ENCODE results near the gene SEMA4C.

DNA sequence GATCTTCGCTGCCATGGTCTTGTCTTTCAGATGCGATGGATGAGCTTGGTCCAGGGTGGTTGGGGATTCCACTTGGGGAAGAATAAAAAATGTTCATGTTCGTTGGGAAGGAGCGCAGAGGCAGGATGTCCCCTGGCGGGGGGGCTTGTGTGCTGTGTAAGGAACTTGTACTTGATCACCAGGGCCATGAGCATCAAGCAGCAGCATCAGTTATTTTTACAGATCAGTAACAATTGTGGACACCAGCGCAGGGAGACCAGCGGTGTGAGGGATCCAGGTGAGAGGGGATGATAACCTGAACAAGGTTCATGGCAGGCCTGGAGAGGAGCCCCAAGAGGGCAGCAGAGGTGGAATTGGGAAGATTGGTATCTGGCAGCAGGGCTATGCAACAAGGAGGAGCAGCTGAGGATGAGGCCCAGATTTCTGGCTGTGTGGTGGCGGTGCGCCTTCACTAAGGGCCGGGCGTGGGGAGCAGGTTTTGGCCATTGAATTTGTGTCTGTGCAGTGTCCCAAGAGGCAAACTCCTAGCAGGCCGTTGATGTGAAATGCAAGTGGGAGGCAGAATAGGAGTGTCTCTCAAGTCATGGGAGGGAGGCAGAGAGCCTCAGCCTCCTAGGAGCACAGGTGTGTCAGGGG lies 49.9 kb downstream of the SEMA4C start:
- TF ChIP-seq, protein P1, sequence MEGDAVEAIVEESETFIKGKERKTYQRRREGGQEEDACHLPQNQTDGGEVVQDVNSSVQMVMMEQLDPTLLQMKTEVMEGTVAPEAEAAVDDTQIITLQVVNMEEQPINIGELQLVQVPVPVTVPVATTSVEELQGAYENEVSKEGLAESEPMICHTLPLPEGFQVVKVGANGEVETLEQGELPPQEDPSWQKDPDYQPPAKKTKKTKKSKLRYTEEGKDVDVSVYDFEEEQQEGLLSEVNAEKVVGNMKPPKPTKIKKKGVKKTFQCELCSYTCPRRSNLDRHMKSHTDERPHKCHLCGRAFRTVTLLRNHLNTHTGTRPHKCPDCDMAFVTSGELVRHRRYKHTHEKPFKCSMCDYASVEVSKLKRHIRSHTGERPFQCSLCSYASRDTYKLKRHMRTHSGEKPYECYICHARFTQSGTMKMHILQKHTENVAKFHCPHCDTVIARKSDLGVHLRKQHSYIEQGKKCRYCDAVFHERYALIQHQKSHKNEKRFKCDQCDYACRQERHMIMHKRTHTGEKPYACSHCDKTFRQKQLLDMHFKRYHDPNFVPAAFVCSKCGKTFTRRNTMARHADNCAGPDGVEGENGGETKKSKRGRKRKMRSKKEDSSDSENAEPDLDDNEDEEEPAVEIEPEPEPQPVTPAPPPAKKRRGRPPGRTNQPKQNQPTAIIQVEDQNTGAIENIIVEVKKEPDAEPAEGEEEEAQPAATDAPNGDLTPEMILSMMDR (IDR thresholded peaks at IDR 0.05; ENCODE audit: poor library complexity, severe bottlenecking): peak; percentile 11
- no peak for TF ChIP-seq SMC3 (conservative IDR thresholded peaks at IDR 0.05; ENCODE audit: poor library complexity)

Measured in neural cell (in vitro differentiated cells).